HUES48 (cell line): ENCODE data around the gene ACSM2B.
"Not testable (repeated sequence)": the region's sequence is repeated elsewhere in the genome, so short reads cannot be mapped to it uniquely, and the experiment has no call there.

Experiments
- H3K27ac ChIP-seq: one replicate; pipeline ENCODE4 v1.7.0; 2013; ENCODE audit warnings: low read depth, low read length, inconsistent platforms
- H3K27me3 ChIP-seq: 2 replicates; pipeline ENCODE4 v1.6.1; 2013; ENCODE audit warnings: mild to moderate bottlenecking, low read length; ENCODE audit not compliant: control insufficient read depth, insufficient read depth
- H3K36me3 ChIP-seq: 2 replicates; pipeline ENCODE4 v1.6.1; 2013; ENCODE audit warnings: low read length; ENCODE audit not compliant: control insufficient read depth, insufficient read depth
- H3K4me1 ChIP-seq: 2 replicates; pipeline ENCODE4 v1.6.1; 2013; ENCODE audit warnings: mild to moderate bottlenecking, low read length; ENCODE audit not compliant: control insufficient read depth, insufficient read depth
- H3K4me3 ChIP-seq: 2 replicates; pipeline ENCODE4 v1.5.1; 2013; ENCODE audit warnings: mild to moderate bottlenecking, low read depth, low read length
- H3K9ac ChIP-seq: 2 replicates; pipeline ENCODE4 v1.6.1; 2013; ENCODE audit warnings: mild to moderate bottlenecking, low read depth, low read length, moderate library complexity
- H3K9me3 ChIP-seq: 2 replicates; pipeline ENCODE4 v1.6.1; 2013; ENCODE audit warnings: low read length; ENCODE audit not compliant: control insufficient read depth, insufficient read depth

The ACSM2B gene

GRCh38 chr16:20564218-20564617, 11.9 kb downstream of the ACSM2B start:
- not testable (repeated sequence) for H3K4me1 ChIP-seq, H3K27ac ChIP-seq, H3K36me3 ChIP-seq, H3K4me3 ChIP-seq, H3K27me3 ChIP-seq, H3K9ac ChIP-seq
- peaks cover 10% of the 10 kb centered on the region for H3K9me3 ChIP-seq

DNA sequence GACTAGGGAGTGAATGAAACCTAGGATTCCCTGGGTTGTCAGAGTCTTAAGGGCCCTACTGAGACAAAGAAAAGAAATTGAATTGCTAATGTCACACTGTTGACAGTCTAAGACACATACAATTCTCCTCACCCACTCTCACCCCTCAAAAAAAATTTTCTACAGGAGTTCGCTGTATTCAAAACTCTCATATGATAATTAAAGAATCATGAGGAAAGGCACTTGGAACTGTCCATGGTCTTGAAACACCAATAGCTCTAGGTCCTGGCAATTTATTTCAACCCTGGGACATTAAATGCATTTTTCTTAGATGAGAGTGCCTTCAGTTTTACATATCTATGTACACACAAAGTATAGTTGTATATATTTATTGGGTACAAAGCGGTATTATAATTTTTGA, 20.5 kb downstream of the ACSM2B start:
- H3K27me3 ChIP-seq, H3K27ac ChIP-seq: not testable (repeated sequence)

GRCh38 chr16:20554689-20555088, 21.5 kb downstream of the ACSM2B start:
- not testable (repeated sequence) for H3K36me3 ChIP-seq, H3K9ac ChIP-seq, H3K27me3 ChIP-seq, H3K27ac ChIP-seq, H3K4me3 ChIP-seq, H3K4me1 ChIP-seq
- H3K9me3 ChIP-seq, result peaks cover 12% of the 10 kb centered on the region

More for the DNA sequence above, 20.5 kb downstream of the ACSM2B start:
- H3K9me3 ChIP-seq, result peaks cover 15% of the 10 kb centered on the region
- not testable (repeated sequence) for H3K9ac ChIP-seq, H3K4me3 ChIP-seq, H3K4me1 ChIP-seq, H3K36me3 ChIP-seq

- H3K9ac ChIP-seq, H3K4me3 ChIP-seq, H3K27me3 ChIP-seq, H3K27ac ChIP-seq, H3K36me3 ChIP-seq, H3K4me1 ChIP-seq: not testable (repeated sequence)
- peaks cover 12% of the 10 kb centered on the region for H3K9me3 ChIP-seq
Observed at GRCh38 chr16:20553493-20553892, 22.7 kb downstream of the ACSM2B start.

- not testable (repeated sequence) for H3K27ac ChIP-seq, H3K9ac ChIP-seq, H3K9me3 ChIP-seq, H3K36me3 ChIP-seq, H3K4me1 ChIP-seq, H3K4me3 ChIP-seq, H3K27me3 ChIP-seq
Observed at GRCh38 chr16:20546951-20547350, 29.2 kb downstream of the ACSM2B start.

GRCh38 chr16:20546278-20546853, 29.8 kb downstream of the ACSM2B start:
- H3K27ac ChIP-seq, H3K4me3 ChIP-seq, H3K36me3 ChIP-seq: not testable (repeated sequence)

DNA sequence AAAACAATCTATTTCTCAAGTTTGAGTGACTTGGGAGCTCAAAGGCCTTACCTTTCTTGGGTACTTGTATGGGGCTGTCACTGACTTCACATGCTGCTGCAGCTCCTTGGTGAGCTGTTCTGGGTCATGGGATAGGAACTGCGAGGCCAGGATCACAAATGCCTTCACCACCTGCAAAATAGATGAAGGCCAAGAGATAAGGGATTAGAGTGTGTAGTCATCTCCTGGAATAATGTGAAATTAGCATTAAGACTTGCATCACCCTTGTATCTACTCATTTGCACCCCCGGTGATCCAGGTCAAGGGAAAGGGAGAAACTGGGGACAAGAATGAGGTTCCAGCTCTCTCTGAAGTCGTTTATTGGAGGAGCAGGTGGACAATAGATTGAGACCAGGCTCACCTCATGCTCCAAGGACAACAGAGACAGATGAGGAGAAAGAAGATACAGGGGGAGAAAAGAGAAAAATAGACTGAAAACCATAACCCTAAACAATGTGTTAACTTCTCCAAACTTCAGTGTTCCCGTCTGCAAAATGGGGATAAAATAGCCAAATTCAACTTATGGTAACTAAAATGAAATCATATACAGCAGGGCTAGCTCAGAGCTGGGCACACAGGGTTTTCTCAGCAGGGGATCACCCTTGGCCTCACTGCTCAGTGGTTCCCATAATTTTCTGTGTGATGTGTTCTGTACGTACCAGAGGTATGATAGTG, 35.4 kb downstream of the ACSM2B start:
- not testable (repeated sequence) for H3K4me1 ChIP-seq, H3K27me3 ChIP-seq

More at GRCh38 chr16:20546278-20546853, 29.8 kb downstream of the ACSM2B start:
- not testable (repeated sequence) for H3K27me3 ChIP-seq, H3K4me1 ChIP-seq, H3K9me3 ChIP-seq, H3K9ac ChIP-seq

GRCh38 chr16:20538687-20539086, 37.5 kb downstream of the ACSM2B start:
- Histone ChIP-seq H3K9me3 (no peaks in the 10 kb centered on the region), H3K27me3 (no peaks in the 10 kb centered on the region), H3K9ac (no peak overlapping the region), H3K4me3 (no peak overlapping the region), H3K4me1 (no peaks in the 10 kb centered on the region), H3K36me3 (no peaks in the 10 kb centered on the region), H3K27ac (no peak overlapping the region)

More for the DNA sequence above, 35.4 kb downstream of the ACSM2B start:
- H3K9ac ChIP-seq, H3K36me3 ChIP-seq, H3K9me3 ChIP-seq, H3K4me3 ChIP-seq, H3K27ac ChIP-seq: not testable (repeated sequence)

GRCh38 chr16:20538181-20538580, 38.0 kb downstream of the ACSM2B start:
- Histone ChIP-seq H3K27me3 (no peaks in the 10 kb centered on the region), H3K9ac (no peak overlapping the region), H3K9me3 (no peaks in the 10 kb centered on the region), H3K4me3 (no peak overlapping the region), H3K36me3 (no peaks in the 10 kb centered on the region), H3K27ac (no peak overlapping the region), H3K4me1 (no peaks in the 10 kb centered on the region)

- H3K9ac ChIP-seq, H3K36me3 ChIP-seq, H3K27ac ChIP-seq, H3K9me3 ChIP-seq, H3K27me3 ChIP-seq, H3K4me1 ChIP-seq, H3K4me3 ChIP-seq: not testable (repeated sequence)
Observed at GRCh38 chr16:20536669-20537068, 39.5 kb downstream of the ACSM2B start.

- H3K27ac ChIP-seq, H3K36me3 ChIP-seq, H3K9me3 ChIP-seq, H3K4me1 ChIP-seq, H3K4me3 ChIP-seq, H3K27me3 ChIP-seq, H3K9ac ChIP-seq: not testable (repeated sequence)
Observed at GRCh38 chr16:20532284-20532792, 43.8 kb downstream of the ACSM2B start.
